ENCODE results near the gene RAP1B. TPM values are rescaled to one million over a fixed set of nuclear protein-coding genes. Genes with fewer than 3 reads are reported as not detected.

RAP1B gene
- polyA plus RNA-seq, 1 donor (not counting 4 experiments of a cell fraction or from before 2014, with no cell fraction given) = 274 TPM

DNA sequence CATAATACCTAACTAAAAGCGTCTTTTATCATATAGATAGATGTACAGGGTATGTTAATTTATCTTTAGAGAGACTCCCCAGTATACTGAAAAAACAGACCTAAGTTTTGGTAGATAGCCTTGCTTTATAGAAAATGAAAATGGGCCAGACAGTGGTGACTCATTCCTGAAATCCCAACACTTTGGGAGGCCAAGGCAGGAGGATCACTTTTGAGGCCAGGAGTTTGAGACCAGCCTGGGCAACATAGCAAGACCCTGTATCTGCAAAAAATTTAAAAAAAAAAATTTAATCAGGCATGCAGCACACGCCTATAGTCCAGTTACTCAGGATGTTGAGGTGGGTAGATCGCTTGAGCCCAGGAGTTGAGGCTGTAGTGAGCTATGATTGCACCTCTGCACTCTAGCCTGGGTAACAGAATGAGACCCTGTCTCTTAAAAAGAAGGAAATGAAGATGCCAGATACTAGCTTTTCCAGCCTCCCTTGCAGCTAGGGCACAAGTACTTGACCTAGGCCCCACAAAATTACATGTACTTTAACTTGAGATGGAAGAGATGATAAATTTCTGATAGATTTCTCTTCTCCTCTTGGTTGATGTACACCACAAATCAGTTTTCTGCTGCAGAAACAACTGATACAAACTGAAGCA, 17.1 kb downstream of the RAP1B start:
- DNase-seq (ENCODE audit: low read depth, low spot score) (no peak), FAIRE-seq (no peak)
- no peaks in the 10 kb centered on the region for H3K9me3 ChIP-seq (ENCODE audit: control insufficient read depth, low read depth, low read length)
- H3K4me1 ChIP-seq (ENCODE audit: control insufficient read depth, extremely low read depth, insufficient read depth, low read length) = peaks cover 15% of the 10 kb centered on the region
- H3K4me2 ChIP-seq (ENCODE audit: control insufficient read depth, extremely low read depth, insufficient read depth, low read depth, low read length) = no peak overlapping the region
- no peak overlapping the region for H3K4me3 ChIP-seq (ENCODE audit: control insufficient read depth in 2 of 3, extremely low read depth in 1 of 3, insufficient read depth in 2 of 3, low read depth in 1 of 3, low read length in 3 of 3)
- no peak overlapping the region for H2AFZ ChIP-seq (ENCODE audit: control insufficient read depth, low read length)
- H3K36me3 ChIP-seq (ENCODE audit: control insufficient read depth in 2 of 2, extremely low read depth in 1 of 2, insufficient read depth in 2 of 2, low read length in 2 of 2) = peaks cover 2 to 23% of the 10 kb centered on the region in 2 experiments
- dilution Hi-C loops (cut with MboI; ENCODE audit: extremely low pct_ligation_motif_present, low sequenced_read_pairs) = no loop called here
- TF ChIP-seq, protein P1, sequence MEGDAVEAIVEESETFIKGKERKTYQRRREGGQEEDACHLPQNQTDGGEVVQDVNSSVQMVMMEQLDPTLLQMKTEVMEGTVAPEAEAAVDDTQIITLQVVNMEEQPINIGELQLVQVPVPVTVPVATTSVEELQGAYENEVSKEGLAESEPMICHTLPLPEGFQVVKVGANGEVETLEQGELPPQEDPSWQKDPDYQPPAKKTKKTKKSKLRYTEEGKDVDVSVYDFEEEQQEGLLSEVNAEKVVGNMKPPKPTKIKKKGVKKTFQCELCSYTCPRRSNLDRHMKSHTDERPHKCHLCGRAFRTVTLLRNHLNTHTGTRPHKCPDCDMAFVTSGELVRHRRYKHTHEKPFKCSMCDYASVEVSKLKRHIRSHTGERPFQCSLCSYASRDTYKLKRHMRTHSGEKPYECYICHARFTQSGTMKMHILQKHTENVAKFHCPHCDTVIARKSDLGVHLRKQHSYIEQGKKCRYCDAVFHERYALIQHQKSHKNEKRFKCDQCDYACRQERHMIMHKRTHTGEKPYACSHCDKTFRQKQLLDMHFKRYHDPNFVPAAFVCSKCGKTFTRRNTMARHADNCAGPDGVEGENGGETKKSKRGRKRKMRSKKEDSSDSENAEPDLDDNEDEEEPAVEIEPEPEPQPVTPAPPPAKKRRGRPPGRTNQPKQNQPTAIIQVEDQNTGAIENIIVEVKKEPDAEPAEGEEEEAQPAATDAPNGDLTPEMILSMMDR (optimal IDR thresholded peaks at IDR 0.05 in 1 of 3, IDR thresholded peaks at IDR 0.05 in 1 of 3, conservative IDR thresholded peaks at IDR 0.05 in 1 of 3; ENCODE audit: extremely low read depth in 1 of 3, insufficient read depth in 2 of 3, low read length in 3 of 3) = no peak
- TF ChIP-seq EZH2 (IDR thresholded peaks at IDR 0.05; ENCODE audit: low read length) = no peak
- H4K20me1 ChIP-seq (ENCODE audit: control insufficient read depth, extremely low read depth, insufficient read depth, low read length) = peaks cover 22% of the 10 kb centered on the region
- H3K9me1 ChIP-seq (ENCODE audit: control insufficient read depth, extremely low read depth, insufficient read depth, low read length) = no peaks in the 10 kb centered on the region
- no peak overlapping the region for H3K9ac ChIP-seq (ENCODE audit: control insufficient read depth, extremely low read depth, insufficient read depth, low read length)
- H3K79me2 ChIP-seq (ENCODE audit: control insufficient read depth, insufficient read depth, low read length) = peaks cover 97% of the 10 kb centered on the region
- no peak overlapping the region for H3K27ac ChIP-seq (ENCODE audit: control insufficient read depth, insufficient read depth, low read length)
- H3K27me3 ChIP-seq (ENCODE audit: control insufficient read depth, extremely low read depth, insufficient read depth, low read length) = no peaks in the 10 kb centered on the region

DNA sequence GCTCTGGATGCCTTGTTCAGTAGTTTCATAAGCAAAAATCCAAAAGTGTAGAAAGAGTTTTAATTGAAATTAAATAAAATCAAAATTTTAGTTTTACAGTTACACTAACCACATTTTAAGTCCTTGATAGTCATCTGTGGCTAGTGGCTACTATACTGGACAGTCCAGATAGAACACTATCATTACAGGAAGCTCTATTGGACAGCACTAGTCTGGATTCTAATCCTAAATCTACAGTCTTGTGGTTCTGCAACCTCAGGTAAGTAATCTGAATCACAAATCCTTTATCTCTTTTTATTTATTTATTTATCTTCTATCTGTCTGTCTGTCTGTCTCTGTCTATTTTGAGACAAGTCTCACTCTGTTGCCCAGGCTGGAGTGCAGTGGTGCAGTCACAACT, 18.0 kb downstream of the RAP1B start:
- Histone ChIP-seq H3K27ac (ENCODE audit: control insufficient read depth, insufficient read depth, low read length) (no peak overlapping the region), H3K27me3 (ENCODE audit: control insufficient read depth, extremely low read depth, insufficient read depth, low read length) (no peaks in the 10 kb centered on the region), H3K9me3 (ENCODE audit: control insufficient read depth, low read depth, low read length) (no peaks in the 10 kb centered on the region), H3K36me3 (ENCODE audit: control insufficient read depth in 2 of 2, extremely low read depth in 1 of 2, insufficient read depth in 2 of 2, low read length in 2 of 2) (peaks cover 2 to 24% of the 10 kb centered on the region in 2 experiments), H3K4me3 (ENCODE audit: control insufficient read depth in 2 of 3, extremely low read depth in 1 of 3, insufficient read depth in 2 of 3, low read depth in 1 of 3, low read length in 3 of 3) (no peak overlapping the region), H3K79me2 (ENCODE audit: control insufficient read depth, insufficient read depth, low read length) (peaks cover 98% of the 10 kb centered on the region), H3K4me1 (ENCODE audit: control insufficient read depth, extremely low read depth, insufficient read depth, low read length) (peaks cover 15% of the 10 kb centered on the region), H4K20me1 (ENCODE audit: control insufficient read depth, extremely low read depth, insufficient read depth, low read length) (peaks cover 22% of the 10 kb centered on the region), H3K4me2 (ENCODE audit: control insufficient read depth, extremely low read depth, insufficient read depth, low read depth, low read length) (no peak overlapping the region), H3K9ac (ENCODE audit: control insufficient read depth, extremely low read depth, insufficient read depth, low read length) (no peak overlapping the region), H3K9me1 (ENCODE audit: control insufficient read depth, extremely low read depth, insufficient read depth, low read length) (no peaks in the 10 kb centered on the region), H2AFZ (ENCODE audit: control insufficient read depth, low read length) (no peak overlapping the region)
- no peak for TF ChIP-seq EZH2 (IDR thresholded peaks at IDR 0.05; ENCODE audit: low read length)
- TF ChIP-seq, protein P1 (optimal IDR thresholded peaks at IDR 0.05 in 1 of 3, IDR thresholded peaks at IDR 0.05 in 1 of 3, conservative IDR thresholded peaks at IDR 0.05 in 1 of 3; ENCODE audit: extremely low read depth in 1 of 3, insufficient read depth in 2 of 3, low read length in 3 of 3) = no peak
- FAIRE-seq = no peak
- no peak for DNase-seq (ENCODE audit: low read depth, low spot score)
- dilution Hi-C loops (cut with MboI; ENCODE audit: extremely low pct_ligation_motif_present, low sequenced_read_pairs) = no loop called here
